Gastrocnemius medialis (tissue), 4 donors: ENCODE data around the gene KLHL15. TPM values are rescaled to one million over a fixed set of nuclear protein-coding genes. Genes with fewer than 3 reads are reported as not detected.

ENCODE experiments used
- ATAC-seq, 2 donors: fragments of 150-250 bp; one replicate each; pipeline ENCODE4 v1.9.1; 2016
- DNase-seq, 2 donors: peaks; one replicate each; pipeline ENCODE4 v3.0.0-alpha.2; 2019
- H3K27ac ChIP-seq, 4 donors: fragments of 200-600 bp; sonication (generic); 1 replicate in 1 of 4; 2 replicates in 3 of 4; pipeline ENCODE4 v1.5.1; 2016 to 2018; ENCODE audit warnings: mild to moderate bottlenecking in 2 of 4, moderate library complexity in 1 of 4
- H3K27me3 ChIP-seq, 3 donors: fragments of 200-600 bp; sonication (generic) in 2 of 3; 1 replicate in 1 of 3; 2 replicates in 2 of 3; pipeline versions ENCODE4 v1.5.1 to v1.6.0; 2016 to 2019; ENCODE audit warnings: mild to moderate bottlenecking in 1 of 3, moderate library complexity in 1 of 3
- H3K36me3 ChIP-seq, 2 donors: fragments of 200-600 bp; sonication (generic) in 1 of 2; one replicate each; pipeline ENCODE4 v1.5.1; 2017 to 2018
- H3K4me1 ChIP-seq, 2 donors: fragments of 200-600 bp; sonication (generic) in 1 of 2; one replicate each; pipeline ENCODE4 v1.5.1; 2016 to 2017; ENCODE audit warnings: mild to moderate bottlenecking in 2 of 2
- H3K4me3 ChIP-seq, 4 donors: fragments of 200-600 bp; sonication (generic) in 3 of 4; 1 replicate in 1 of 4; 2 replicates in 3 of 4; pipeline ENCODE4 v1.5.1; 2016 to 2019; ENCODE audit warnings: mild to moderate bottlenecking in 2 of 4
- H3K9me3 ChIP-seq, 3 donors: fragments of 200-600 bp; sonication (generic) in 2 of 3; 1 replicate in 1 of 3; 2 replicates in 2 of 3; pipeline ENCODE4 v1.5.1; 2016 to 2019
- CTCF ChIP-seq, 5 experiments: fragments of 450-650 bp in 3 of 5; fragments of 200-600 bp in 2 of 5; sonication (generic) in 2 of 5; IDR thresholded peaks in 4 of 5; conservative IDR thresholded peaks in 1 of 5; 1 replicate in 4 of 5; 2 replicates in 1 of 5; pipeline ENCODE4 v1.5.1; 2016 to 2019; ENCODE audit warnings: antibody characterized with exemption in 5 of 5, mild to moderate bottlenecking in 3 of 5, moderate library complexity in 3 of 5
- POLR2A ChIP-seq, 2 donors: fragments of 450-650 bp; IDR thresholded peaks; one replicate each; pipeline ENCODE4 v1.6.1; 2017; ENCODE audit warnings: antibody characterized with exemption in 2 of 2, mild to moderate bottlenecking in 2 of 2, moderate library complexity in 2 of 2
- in situ Hi-C, 4 donors: fragments of 200-750 bp; cut with MboI; loops; one replicate each; pipeline versions ENCODE4 v1.15.0 to v1.8.0; 2017; ENCODE audit warnings: low sequenced_read_pairs in 4 of 4
- intact Hi-C: fragments of 100-400 bp; cut with DNase I; formaldehyde crosslinking; loops from one replicate; pipeline ENCODE4 v1.15.1; 2023; ENCODE audit warnings: low total_unique reads
- total RNA-seq, 4 donors: library from RNA; depleted of rRNA; stranded (reverse); fragments of >200 nt; gene quantifications; one replicate each; pipeline versions ENCODE4 v1.1.0 to v1.2.3, GENCODE V29; 2016

KLHL15 gene
- total RNA-seq, 4 donors from 2014 or later, result 5.1 to 9.3 (median 8.1) TPM

DNA sequence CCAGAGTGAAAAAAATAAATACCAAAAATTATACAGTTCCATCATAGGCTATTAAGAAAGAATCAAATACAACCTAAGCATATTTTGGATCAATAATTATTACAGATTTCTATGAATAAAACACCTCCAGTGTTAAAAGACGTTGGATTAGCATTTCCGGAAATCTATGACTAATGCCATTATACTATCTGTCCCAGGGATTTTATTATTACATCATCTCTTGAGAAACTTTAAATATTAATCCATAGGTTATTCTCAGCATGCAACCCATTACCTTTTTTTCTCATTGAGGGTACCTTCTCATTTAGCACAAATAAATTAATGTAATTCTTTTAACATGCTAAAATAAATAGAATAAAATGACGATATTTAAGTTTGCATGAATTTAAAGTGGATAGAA lies 74.6 kb downstream of the KLHL15 start:
- Histone ChIP-seq H3K27ac (no peak overlapping the region), H3K4me3 (no peak overlapping the region), H3K27me3 (no peaks in the 10 kb centered on the region), H3K9me3 (no peaks in the 10 kb centered on the region), H3K36me3 (no peaks in the 10 kb centered on the region), H3K4me1 (no peaks in the 10 kb centered on the region)
- intact Hi-C loops, result no loop called here
- DNase-seq (no peak), ATAC-seq (no peak)
- TF ChIP-seq POLR2A (IDR thresholded peaks at IDR 0.05) (no peak), CTCF (IDR thresholded peaks at IDR 0.05 in 4 of 5, conservative IDR thresholded peaks at IDR 0.05 in 1 of 5) (no peak)
- in situ Hi-C loops, result no loop called here

- H3K27ac ChIP-seq, result no peak overlapping the region
- no peak for ATAC-seq
- no peaks in the 10 kb centered on the region for H3K36me3 ChIP-seq
- in situ Hi-C loops (no loop called here), intact Hi-C loops (no loop called here)
- TF ChIP-seq CTCF (IDR thresholded peaks at IDR 0.05 in 4 of 5, conservative IDR thresholded peaks at IDR 0.05 in 1 of 5) (no peak), POLR2A (IDR thresholded peaks at IDR 0.05) (no peak)
- no peaks in the 10 kb centered on the region for H3K4me1 ChIP-seq
- H3K27me3 ChIP-seq, result no peaks in the 10 kb centered on the region
- H3K9me3 ChIP-seq, result no peaks in the 10 kb centered on the region
- DNase-seq, result no peak
- H3K4me3 ChIP-seq, result no peak overlapping the region
Observed at GRCh38 chrX:23945206-23945605, 81.8 kb downstream of the KLHL15 start.

- H3K4me1 ChIP-seq, result no peaks in the 10 kb centered on the region
- in situ Hi-C loops, result no loop called here
- DNase-seq, result no peak
- H3K9me3 ChIP-seq, result no peaks in the 10 kb centered on the region
- H3K4me3 ChIP-seq, result no peak overlapping the region
- intact Hi-C loops, result no loop called here
- H3K36me3 ChIP-seq, result no peaks in the 10 kb centered on the region
- H3K27me3 ChIP-seq, result no peaks in the 10 kb centered on the region
- no peak overlapping the region for H3K27ac ChIP-seq
- TF ChIP-seq CTCF (IDR thresholded peaks at IDR 0.05 in 4 of 5, conservative IDR thresholded peaks at IDR 0.05 in 1 of 5) (no peak), POLR2A (IDR thresholded peaks at IDR 0.05) (no peak)
- no peak for ATAC-seq
Observed at GRCh38 chrX:23944234-23944633, 82.8 kb downstream of the KLHL15 start.

DNA sequence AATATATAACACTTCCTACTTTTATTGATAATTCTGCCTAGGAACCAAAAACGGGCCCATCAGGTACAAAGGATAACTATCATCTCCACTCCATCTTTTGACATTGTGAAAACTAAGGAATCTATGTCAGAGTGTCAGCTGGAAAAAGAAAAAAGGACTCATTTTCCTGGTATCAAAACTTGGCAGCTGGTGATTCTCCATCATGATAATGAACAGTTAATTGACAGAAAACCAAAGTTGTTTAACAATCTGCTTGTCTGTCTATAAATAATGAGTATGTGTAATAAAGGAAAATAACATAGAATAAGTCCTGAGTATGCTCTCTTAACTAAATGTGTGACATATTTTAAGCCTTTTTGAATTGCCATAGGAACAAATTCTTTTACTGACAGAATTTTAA lies 87.8 kb downstream of the KLHL15 start:
- DNase-seq (no peak), ATAC-seq (no peak)
- no peak overlapping the region for H3K27ac ChIP-seq
- no peaks in the 10 kb centered on the region for H3K4me1 ChIP-seq
- no peaks in the 10 kb centered on the region for H3K27me3 ChIP-seq
- TF ChIP-seq POLR2A (IDR thresholded peaks at IDR 0.05) (no peak), CTCF (IDR thresholded peaks at IDR 0.05 in 4 of 5, conservative IDR thresholded peaks at IDR 0.05 in 1 of 5) (no peak)
- H3K36me3 ChIP-seq, result no peaks in the 10 kb centered on the region
- in situ Hi-C loops, result no loop called here
- no peak overlapping the region for H3K4me3 ChIP-seq
- intact Hi-C loops, result no loop called here
- no peaks in the 10 kb centered on the region for H3K9me3 ChIP-seq

- no peaks in the 10 kb centered on the region for H3K36me3 ChIP-seq
- H3K4me1 ChIP-seq, result no peaks in the 10 kb centered on the region
- TF ChIP-seq POLR2A (IDR thresholded peaks at IDR 0.05), result no peak
- DNase-seq (no peak), ATAC-seq (no peak)
- H3K27me3 ChIP-seq, result no peaks in the 10 kb centered on the region
- intact Hi-C loops (no loop called here), in situ Hi-C loops (no loop called here)
- H3K27ac ChIP-seq, result no peak overlapping the region
- no peak overlapping the region for H3K4me3 ChIP-seq
- no peaks in the 10 kb centered on the region for H3K9me3 ChIP-seq
Observed at GRCh38 chrX:23938690-23939089, 88.3 kb downstream of the KLHL15 start.
